Measurements from ENCODE around the gene CDK14.

DNA sequence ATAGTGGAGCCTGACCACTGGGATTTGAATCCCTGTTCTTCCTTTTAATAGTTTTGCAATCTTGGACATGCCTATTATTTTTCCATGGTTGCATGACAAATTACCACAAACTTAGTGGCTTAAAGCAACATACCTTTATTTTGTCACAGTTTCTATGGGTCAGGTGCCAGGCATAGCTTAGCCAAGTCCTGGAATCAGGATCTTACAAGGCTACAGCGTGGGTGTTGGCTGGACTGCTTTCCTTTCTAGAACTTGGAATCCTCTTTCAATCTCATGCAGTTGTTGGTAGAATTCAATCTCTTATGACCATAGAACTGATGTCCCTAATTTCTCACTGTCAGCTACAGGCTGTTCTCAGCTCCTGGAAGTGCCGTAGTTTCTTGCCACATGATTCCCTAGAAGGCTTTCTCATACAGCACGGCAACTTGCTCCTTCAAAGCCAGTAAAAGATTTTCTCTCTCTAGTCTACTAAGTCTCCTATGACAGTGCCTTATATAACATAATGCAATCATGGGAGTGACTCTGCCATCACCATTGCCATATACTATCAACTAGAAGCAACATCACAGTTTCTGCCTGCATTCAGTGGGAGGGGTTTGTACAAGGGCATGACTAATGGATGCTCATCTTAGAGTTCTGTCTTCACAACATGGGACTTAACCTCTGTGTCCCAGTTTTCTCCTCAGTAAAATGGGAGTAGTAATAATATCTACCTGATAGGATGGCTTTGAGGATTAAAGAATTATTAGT, 424.7 kb downstream of the CDK14 start:
- TF ChIP-seq CTCF (IDR thresholded peaks at IDR 0.05) (no peak), POLR2A (IDR thresholded peaks at IDR 0.05) (no peak)
